Stimulated activated CD4-positive, alpha-beta T cell treated with anti-CD3 and anti-CD28 coated beads, Interleukin-1b, Interleukin-23, amount 100 ng/mL, for 48 hours (primary cell): ENCODE results near the gene NEU1.
"Not testable (repeated sequence)": the region's sequence is repeated elsewhere in the genome, so short reads cannot be mapped to it uniquely, and the experiment has no call there.

Source experiments
- DNase-seq: peaks from one replicate; pipeline ENCODE4 v3.0.0-alpha.2; 2020

NEU1 gene

GRCh38 chr6:31862344-31863235 lies at the start of gene NEU1:
Gene NEU1 (minus strand): TSS chr6:31862821. CDS start chr6:31862776, 45 bp downstream.
- DNase-seq = peak; percentile 100

- DNase-seq = no peak
Observed at GRCh38 chr6:31911826-31912585, 49.4 kb upstream of the NEU1 start.

DNA sequence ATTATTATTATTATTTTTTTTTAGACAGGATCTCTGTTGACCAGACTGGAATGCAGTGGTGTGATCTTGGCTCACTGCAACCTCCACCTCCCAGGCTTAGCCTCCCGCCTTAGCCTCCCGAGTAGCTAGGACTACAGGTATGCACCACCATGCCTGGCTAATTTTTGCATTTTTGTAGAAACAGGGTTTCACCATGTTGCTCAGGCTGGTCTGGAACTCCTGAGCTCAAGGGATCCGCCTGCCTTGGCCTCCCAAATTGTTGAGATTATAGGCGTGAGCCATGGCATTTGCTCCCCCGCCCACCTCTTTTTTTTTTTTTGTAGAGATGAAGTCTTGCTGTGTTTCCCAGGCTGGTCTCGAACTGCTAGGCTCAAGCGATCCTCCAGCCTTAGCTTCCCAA lies 46.7 kb upstream of the NEU1 start:
- not testable (repeated sequence) for DNase-seq

DNA sequence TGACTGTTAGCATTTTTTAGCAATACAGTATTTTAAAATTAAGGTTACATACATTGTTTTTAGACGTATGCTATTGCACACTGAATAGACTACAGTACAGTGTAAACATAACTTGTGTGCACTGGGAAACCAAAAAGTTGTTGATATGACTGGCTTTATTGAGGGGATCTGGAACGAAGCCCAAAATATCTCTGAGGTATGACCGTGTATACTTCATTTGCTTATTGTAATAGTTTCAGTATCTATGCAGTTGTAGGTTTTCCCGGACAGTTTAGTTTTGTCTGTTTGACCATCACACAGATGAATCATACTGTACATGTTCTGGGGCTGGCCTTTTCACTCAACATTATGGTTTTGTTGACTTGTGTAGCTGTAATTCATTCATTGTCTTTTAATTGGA lies 46.2 kb upstream of the NEU1 start:
- DNase-seq = no peak

- not testable (repeated sequence) for DNase-seq
Observed at GRCh38 chr6:31908255-31908654, 45.6 kb upstream of the NEU1 start.

DNA sequence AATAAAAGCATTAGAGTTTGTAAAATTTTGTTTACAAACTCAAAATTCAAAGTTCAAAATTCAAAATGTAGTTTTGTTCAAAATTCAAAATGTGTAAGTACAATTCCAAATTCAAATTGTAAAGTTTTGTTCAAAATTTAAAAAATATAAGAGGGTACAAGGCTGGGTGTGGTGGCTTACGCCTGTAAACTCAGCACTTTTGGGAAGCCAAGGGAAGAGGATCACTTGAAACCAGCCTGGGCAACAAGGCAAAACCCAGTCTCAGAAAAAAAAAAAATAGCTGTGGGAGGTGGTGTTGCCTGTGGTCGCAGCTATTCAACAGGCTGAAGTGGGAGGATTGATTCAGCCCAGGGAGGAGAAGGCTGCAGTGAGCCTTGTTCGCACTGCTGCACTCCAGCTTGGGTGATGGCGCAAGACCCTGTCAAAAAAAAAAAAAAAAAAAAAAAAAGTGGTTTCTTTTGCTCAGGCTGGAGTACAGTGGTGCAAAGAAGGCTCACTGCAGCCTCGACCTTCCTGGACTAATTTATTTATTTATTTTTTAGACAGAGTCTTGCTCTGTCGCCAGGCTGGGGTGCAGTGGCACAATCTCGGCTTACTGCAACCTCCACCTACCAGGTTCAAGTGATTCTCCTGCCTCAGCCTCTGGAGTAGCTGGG lies 44.7 kb upstream of the NEU1 start:
- no peak for DNase-seq

GRCh38 chr6:31906727-31907126 lies 44.1 kb upstream of the NEU1 start:
- DNase-seq = not testable (repeated sequence)

GRCh38 chr6:31906122-31906521 lies 43.5 kb upstream of the NEU1 start:
- DNase-seq = no peak

DNA sequence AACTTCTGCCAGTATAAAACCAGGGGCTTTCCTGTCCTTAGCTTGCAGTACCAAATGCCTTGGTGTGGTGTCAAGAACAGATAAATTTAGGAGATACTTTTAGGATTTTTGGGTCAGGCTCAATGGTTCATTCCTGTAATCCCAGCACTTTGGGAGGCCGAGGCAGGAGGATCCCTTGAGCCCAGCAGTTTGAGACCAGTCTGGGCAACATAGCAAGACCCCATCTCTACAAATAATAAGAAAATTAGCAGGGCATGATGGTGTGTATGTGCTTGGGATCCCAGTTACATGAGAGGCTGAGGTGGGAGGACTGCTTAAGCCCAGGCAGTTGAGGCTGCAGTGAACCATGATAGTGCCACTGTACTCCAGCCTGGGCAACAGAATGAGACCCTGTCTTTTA lies 42.4 kb upstream of the NEU1 start:
- DNase-seq = no peak

DNA sequence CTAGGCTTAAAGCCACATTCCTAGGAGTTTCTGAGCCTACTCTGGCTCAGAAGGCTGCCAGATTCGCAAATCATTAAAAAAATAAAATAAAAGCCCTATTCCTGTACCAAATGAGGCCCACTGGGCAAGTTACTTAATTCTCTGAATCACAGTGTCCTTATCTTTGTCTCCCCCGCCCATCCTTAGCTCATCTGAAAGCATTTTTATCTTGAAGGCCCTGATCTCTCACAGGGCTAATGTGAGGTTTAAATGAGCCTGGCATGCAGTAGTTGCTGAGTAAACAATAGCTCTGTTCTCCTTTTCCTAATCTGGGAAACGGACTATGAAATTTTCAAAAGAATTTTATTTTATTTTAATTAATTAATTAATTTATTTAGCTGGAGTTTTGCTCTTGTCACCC lies 41.3 kb upstream of the NEU1 start:
- DNase-seq = no peak

DNA sequence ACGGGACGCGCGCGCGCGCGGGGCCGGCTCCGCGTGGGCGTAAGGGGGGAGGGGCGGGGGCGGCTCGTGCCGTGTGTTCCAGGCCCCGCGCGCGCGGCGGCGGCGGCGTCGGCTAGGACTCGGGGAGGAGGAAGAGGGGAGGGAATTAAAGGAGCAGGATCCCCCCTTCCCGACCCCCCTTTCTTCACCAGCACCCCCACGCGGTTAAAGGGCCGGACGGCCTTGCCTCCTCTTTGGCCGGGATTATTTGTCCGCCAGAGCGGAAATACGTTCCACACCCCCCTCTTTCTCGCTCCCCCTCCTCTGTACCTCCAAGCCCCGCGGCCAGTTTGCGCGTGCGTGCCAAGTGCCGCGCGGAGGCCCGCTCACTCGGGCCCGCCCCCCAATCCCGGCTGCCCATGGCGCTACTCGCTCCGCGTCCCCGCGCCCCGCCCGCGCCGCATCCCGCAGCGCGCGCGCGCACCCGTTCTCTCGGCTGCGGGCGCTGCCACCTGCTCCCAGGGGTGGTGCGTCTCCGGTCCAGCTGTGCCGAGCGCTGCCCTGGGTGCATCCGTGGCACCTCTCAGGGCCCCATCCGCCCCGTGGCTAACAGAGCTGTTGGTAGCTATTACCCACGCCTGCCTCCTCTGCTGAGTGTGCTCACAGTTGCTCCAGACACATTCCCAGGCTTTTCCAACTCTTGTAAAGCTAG lies 39.5 kb upstream of the NEU1 start, which contains the start of gene ZBTB12:
Gene ZBTB12, minus strand, starts transcription at position 134 of the 691 bp plus-strand sequence. CDS start 781 bp downstream, outside the sequence.
- peak; percentile 86 for DNase-seq

DNA sequence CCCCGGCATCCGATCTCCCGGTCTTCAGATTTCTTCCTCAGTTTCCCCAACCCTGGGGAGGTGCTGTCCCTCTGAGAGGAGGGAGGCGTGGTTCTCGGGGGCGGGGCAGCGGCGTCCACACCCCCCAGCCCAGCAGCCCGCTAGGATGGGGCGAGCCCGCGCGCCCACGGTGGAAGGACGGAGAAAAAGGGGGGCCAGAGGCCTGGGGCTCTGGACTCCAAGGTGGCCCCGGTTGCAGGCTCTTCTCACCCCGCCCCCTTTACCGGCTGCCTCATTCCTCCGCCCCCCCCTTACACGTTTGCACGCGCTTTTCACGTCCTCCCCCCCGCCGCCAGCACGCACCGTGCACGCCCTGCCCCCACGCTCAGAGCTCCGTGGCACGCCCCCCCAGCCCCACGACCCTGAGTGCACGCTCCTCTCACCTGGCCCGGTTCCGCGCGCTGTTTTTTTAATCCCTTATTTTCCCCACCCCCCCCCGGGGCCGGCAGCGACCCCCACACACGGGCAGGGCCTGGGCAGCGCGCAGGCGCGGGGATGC lies 38.9 kb upstream of the NEU1 start:
- DNase-seq = peak; percentile 65

DNA sequence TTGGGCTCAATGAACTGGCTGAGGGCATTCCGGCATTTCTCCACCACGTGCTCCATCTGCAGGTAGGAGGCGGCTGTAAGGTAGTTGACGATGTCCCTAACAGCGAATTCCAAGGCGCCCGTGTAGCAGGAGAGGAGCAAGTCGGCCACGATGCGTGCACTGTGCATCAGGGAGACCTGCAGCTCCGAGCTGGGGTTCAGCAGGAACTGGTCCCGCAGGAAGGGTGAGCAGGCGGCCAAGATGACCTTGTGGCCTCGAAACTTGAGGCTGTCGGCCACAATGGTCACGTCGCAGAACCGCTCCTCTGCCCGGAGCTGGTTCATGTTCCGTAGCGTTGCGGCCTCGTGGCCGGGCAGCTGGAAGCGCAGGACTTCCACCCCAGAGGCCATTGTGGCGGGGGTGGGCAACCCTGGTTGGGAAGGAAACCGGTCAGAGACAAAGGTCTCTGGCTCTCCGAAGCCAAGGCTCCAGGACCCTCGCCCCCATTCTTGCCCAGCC lies 38.3 kb upstream of the NEU1 start:
- DNase-seq = no peak

- no peak for DNase-seq
Observed at GRCh38 chr6:31899882-31900722, 37.5 kb upstream of the NEU1 start.

DNA sequence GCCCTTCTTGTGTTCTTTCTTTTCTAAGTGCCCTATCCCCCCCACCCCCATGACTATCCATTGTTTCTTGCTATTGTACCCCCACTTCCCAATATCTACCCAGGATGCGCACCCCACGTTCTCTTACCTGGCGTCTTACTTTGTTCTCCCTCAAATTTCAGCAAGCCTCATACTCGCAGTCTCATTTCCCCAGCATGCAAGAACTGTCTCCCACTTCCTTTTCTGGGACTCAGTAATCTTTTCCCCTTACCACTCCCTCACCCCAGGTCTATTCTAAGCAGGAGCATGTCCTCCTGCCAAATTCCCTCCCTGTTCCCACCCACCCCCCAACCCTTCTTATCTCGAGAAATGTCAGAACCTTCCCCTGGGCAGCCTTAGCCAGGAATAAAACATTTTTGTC lies 36.6 kb upstream of the NEU1 start:
- no peak for DNase-seq

DNA sequence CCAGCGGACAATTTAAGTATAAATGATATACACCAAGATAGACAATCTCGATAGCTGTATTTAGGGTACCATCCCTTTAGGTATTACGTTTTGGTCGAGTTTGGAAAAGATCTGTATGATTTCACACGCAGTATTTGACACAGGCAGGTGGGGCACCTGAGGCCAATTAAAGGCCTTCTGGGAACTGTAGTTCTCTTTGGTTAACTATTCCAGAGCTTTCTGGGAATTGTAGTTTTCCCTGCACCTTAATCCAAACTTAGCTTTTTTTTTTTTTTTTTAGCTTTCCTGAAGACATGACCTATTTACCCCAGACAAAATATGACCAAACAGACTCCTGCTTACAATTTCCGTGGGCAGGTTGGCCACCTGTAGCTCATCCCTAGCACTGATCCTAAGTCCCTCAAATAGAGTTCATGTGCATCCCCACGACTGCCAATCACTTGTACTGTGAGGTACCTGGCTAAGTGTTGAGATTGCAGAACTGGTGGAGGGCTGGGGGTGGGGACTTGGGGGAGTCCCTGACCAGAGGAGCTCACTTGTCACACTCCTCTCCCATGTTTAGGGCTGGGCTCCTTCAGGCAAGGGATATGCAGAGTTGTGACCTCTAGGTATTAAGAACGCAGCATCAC lies 35.9 kb upstream of the NEU1 start:
- DNase-seq = no peak

DNA sequence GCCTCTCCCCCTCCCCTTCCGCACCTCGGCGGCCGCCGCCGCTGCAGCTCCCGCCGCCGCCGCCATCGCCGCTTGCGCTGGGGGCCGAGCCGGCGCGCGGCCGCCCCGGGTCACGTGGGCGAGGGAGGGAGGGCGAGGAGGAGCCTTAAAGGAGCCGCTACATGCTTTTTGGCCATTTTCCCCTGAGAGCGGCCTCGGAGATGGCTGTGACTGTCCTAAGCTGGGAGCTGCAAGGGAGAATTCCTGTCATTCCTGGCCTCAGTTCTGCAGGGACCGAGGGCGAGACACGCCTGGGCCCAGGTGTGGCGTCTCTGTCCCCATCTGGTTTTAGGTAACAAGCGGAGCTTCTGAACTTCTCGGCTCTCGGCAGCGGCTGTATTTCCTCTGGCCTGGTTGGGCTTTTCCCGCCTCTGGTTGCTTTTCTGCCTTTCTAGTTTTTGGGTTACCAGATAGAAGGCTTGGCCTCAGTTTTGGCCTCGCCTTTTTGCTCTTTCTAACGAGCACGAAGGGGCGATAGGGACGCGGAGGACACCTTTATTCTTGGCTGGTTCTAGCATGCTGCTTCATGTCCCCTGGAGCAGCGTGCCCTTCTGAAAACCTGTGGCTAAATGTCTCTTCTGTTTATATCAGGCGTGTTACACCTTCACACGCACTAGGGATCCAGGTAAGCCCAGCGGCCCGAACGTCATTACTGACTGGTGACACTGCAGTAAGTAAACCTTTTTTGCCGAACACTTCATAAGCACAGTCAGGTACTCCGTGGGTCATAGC lies 35.2 kb upstream of the NEU1 start, which contains the start of gene EHMT2:
Gene EHMT2, minus strand, starts transcription at position 87 of the 771 bp plus-strand sequence. Its CDS starts 21 bp downstream, at position 66.
- DNase-seq = peak; percentile 85

GRCh38 chr6:31896856-31897611 lies 34.4 kb upstream of the NEU1 start:
- no peak for DNase-seq

GRCh38 chr6:31896493-31896855 lies 33.9 kb upstream of the NEU1 start:
- no peak for DNase-seq
